Neural cell (in vitro differentiated cells): ENCODE data around the gene ATOX1.
A peak's percentile ranks its signal among the peaks of the same experiment; 100 is the strongest.

ENCODE experiments used
- EP300 ChIP-seq: fragments of 450-650 bp; conservative IDR thresholded peaks from 2 replicates; pipeline ENCODE4 v1.6.1; 2014; ENCODE audit warnings: antibody characterized with exemption, mild to moderate bottlenecking, moderate library complexity; ENCODE audit not compliant: poor library complexity, severe bottlenecking
- EZH2 ChIP-seq: fragments of 200-600, 300-800 bp; shearing (Covaris generic), sonication (generic); IDR thresholded peaks from 2 replicates; pipeline ENCODE4 v1.6.1; 2014; ENCODE audit warnings: antibody characterized with exemption, low read length, borderline replicate concordance, mild to moderate bottlenecking; ENCODE audit not compliant: insufficient read depth, poor library complexity, severe bottlenecking
- POLR2AphosphoS5 ChIP-seq: IDR thresholded peaks from 2 replicates; pipeline ENCODE4 v1.6.1; 2012
- RAD21 ChIP-seq: fragments of 450-650 bp; conservative IDR thresholded peaks from 2 replicates; pipeline ENCODE4 v1.6.1; 2014; ENCODE audit warnings: antibody characterized with exemption, mild to moderate bottlenecking, moderate library complexity
- TAF1 ChIP-seq: IDR thresholded peaks from 2 replicates; pipeline ENCODE4 v1.6.1; 2012; ENCODE audit warnings: low read depth
- TF ChIP-seq, protein P1 (sequence below): fragments of 450-650 bp; IDR thresholded peaks from 2 replicates; pipeline ENCODE4 v1.5.1; 2014; ENCODE audit warnings: antibody characterized with exemption, mild to moderate bottlenecking, moderate library complexity; ENCODE audit not compliant: poor library complexity, severe bottlenecking

DNA sequence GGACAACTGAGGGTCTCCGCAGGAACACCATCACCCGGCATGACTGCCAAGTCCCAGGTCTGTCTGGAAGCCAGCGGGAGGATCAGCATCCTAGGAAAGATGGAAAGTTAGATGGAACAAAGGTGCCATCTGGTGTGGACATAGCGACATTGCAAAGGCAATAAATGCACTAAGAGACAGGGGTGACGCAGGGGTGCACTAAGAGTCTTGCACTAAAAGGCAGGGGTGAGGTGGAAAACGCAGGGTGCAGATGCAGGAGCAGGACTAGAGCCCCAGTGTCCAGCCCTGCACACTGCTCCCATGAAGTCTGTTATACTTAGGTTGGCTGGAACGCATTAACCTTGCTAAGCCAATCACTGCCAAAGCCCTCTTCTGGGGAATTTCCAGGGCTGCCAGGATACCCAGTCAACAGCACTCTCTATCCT is 15.5 kb downstream of the ATOX1 start:
- TF ChIP-seq POLR2AphosphoS5 (no peak), TAF1 (no peak), EP300 (no peak), EZH2 (no peak), RAD21 (peak; percentile 84)
- TF ChIP-seq, protein P1, sequence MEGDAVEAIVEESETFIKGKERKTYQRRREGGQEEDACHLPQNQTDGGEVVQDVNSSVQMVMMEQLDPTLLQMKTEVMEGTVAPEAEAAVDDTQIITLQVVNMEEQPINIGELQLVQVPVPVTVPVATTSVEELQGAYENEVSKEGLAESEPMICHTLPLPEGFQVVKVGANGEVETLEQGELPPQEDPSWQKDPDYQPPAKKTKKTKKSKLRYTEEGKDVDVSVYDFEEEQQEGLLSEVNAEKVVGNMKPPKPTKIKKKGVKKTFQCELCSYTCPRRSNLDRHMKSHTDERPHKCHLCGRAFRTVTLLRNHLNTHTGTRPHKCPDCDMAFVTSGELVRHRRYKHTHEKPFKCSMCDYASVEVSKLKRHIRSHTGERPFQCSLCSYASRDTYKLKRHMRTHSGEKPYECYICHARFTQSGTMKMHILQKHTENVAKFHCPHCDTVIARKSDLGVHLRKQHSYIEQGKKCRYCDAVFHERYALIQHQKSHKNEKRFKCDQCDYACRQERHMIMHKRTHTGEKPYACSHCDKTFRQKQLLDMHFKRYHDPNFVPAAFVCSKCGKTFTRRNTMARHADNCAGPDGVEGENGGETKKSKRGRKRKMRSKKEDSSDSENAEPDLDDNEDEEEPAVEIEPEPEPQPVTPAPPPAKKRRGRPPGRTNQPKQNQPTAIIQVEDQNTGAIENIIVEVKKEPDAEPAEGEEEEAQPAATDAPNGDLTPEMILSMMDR, result peak; percentile 76
